ENCODE results near the gene ADAM22. TPM values are rescaled to one million over a fixed set of nuclear protein-coding genes. Genes with fewer than 3 reads are reported as not detected.

Gene ADAM22
- total and polyA plus RNA-seq, 2 donors (not counting 1 experiment from before 2014, with no cell fraction given), result 0.18 to 0.66 TPM

- Histone ChIP-seq H3K79me2 (ENCODE audit: control insufficient read depth, insufficient read depth, low read length) (no peaks in the 10 kb centered on the region), H3K9ac (ENCODE audit: insufficient read depth, low read length) (no peak overlapping the region), H3K9me3 (ENCODE audit: control insufficient read depth, insufficient read depth, low read depth, low read length) (no peaks in the 10 kb centered on the region), H4K20me1 (ENCODE audit: control insufficient read depth, extremely low read depth, insufficient read depth, low read length) (no peaks in the 10 kb centered on the region), H3K27ac (ENCODE audit: insufficient read depth, low read length) (no peak overlapping the region), H3K4me1 (ENCODE audit: control insufficient read depth, extremely low read depth, insufficient read depth, low read length) (no peaks in the 10 kb centered on the region), H3K4me3 (replicated peaks in 1 of 4; ENCODE audit: control extremely low read depth in 1 of 4, insufficient read depth in 1 of 4, low read depth in 3 of 4, low read length in 4 of 4) (no peak overlapping the region), H2AFZ (ENCODE audit: low read length) (no peak overlapping the region), H3K36me3 (ENCODE audit: control insufficient read depth, insufficient read depth, low read length) (no peaks in the 10 kb centered on the region), H3K27me3 (ENCODE audit: control insufficient read depth, insufficient read depth, low read length) (no peaks in the 10 kb centered on the region), H3K4me2 (ENCODE audit: extremely low read depth, insufficient read depth, low read length) (no peak overlapping the region)
- no peak for TF ChIP-seq EZH2 (IDR thresholded peaks at IDR 0.05; ENCODE audit: low read length, missing control alignments)
- no peak for TF ChIP-seq CTCF (conservative IDR thresholded peaks at IDR 0.05 in 1 of 2, IDR thresholded peaks at IDR 0.05 in 1 of 2; ENCODE audit: low read depth in 1 of 2, low read length in 2 of 2)
- peak in 1 of 2 donors; percentile 10 for DNase-seq (ENCODE audit: low read depth in 2 of 2)
Observed at GRCh38 chr7:88015309-88015708, 81.3 kb downstream of the ADAM22 start.

- Histone ChIP-seq H3K27me3 (ENCODE audit: control insufficient read depth, insufficient read depth, low read length) (no peaks in the 10 kb centered on the region), H3K4me2 (ENCODE audit: extremely low read depth, insufficient read depth, low read length) (no peak overlapping the region), H3K79me2 (ENCODE audit: control insufficient read depth, insufficient read depth, low read length) (no peaks in the 10 kb centered on the region), H3K4me3 (replicated peaks in 1 of 4; ENCODE audit: control extremely low read depth in 1 of 4, insufficient read depth in 1 of 4, low read depth in 3 of 4, low read length in 4 of 4) (no peak overlapping the region), H4K20me1 (ENCODE audit: control insufficient read depth, extremely low read depth, insufficient read depth, low read length) (no peaks in the 10 kb centered on the region), H3K4me1 (ENCODE audit: control insufficient read depth, extremely low read depth, insufficient read depth, low read length) (no peaks in the 10 kb centered on the region), H3K36me3 (ENCODE audit: control insufficient read depth, insufficient read depth, low read length) (no peaks in the 10 kb centered on the region), H3K27ac (ENCODE audit: insufficient read depth, low read length) (no peak overlapping the region), H2AFZ (ENCODE audit: low read length) (no peak overlapping the region), H3K9ac (ENCODE audit: insufficient read depth, low read length) (no peak overlapping the region), H3K9me3 (ENCODE audit: control insufficient read depth, insufficient read depth, low read depth, low read length) (no peaks in the 10 kb centered on the region)
- no peak for DNase-seq (ENCODE audit: low read depth in 2 of 2)
- TF ChIP-seq EZH2 (IDR thresholded peaks at IDR 0.05; ENCODE audit: low read length, missing control alignments), result no peak
- TF ChIP-seq CTCF (conservative IDR thresholded peaks at IDR 0.05 in 1 of 2, IDR thresholded peaks at IDR 0.05 in 1 of 2; ENCODE audit: low read depth in 1 of 2, low read length in 2 of 2), result no peak
Observed at GRCh38 chr7:88018501-88018900, 84.5 kb downstream of the ADAM22 start.

GRCh38 chr7:88020953-88021665, 87.1 kb downstream of the ADAM22 start:
- H4K20me1 ChIP-seq (ENCODE audit: control insufficient read depth, extremely low read depth, insufficient read depth, low read length), result no peaks in the 10 kb centered on the region
- no peaks in the 10 kb centered on the region for H3K79me2 ChIP-seq (ENCODE audit: control insufficient read depth, insufficient read depth, low read length)
- no peak for TF ChIP-seq EZH2 (IDR thresholded peaks at IDR 0.05; ENCODE audit: low read length, missing control alignments)
- TF ChIP-seq CTCF (conservative IDR thresholded peaks at IDR 0.05 in 1 of 2, IDR thresholded peaks at IDR 0.05 in 1 of 2; ENCODE audit: low read depth in 1 of 2, low read length in 2 of 2), result no peak
- no peaks in the 10 kb centered on the region for H3K27me3 ChIP-seq (ENCODE audit: control insufficient read depth, insufficient read depth, low read length)
- no peaks in the 10 kb centered on the region for H3K4me1 ChIP-seq (ENCODE audit: control insufficient read depth, extremely low read depth, insufficient read depth, low read length)
- no peak overlapping the region for H3K9ac ChIP-seq (ENCODE audit: insufficient read depth, low read length)
- no peak overlapping the region for H3K27ac ChIP-seq (ENCODE audit: insufficient read depth, low read length)
- DNase-seq (ENCODE audit: low read depth in 2 of 2), result peak in 1 of 2 donors; percentile 39
- no peaks in the 10 kb centered on the region for H3K9me3 ChIP-seq (ENCODE audit: control insufficient read depth, insufficient read depth, low read depth, low read length)
- no peak overlapping the region for H3K4me3 ChIP-seq (replicated peaks in 1 of 4; ENCODE audit: control extremely low read depth in 1 of 4, insufficient read depth in 1 of 4, low read depth in 3 of 4, low read length in 4 of 4)
- H3K4me2 ChIP-seq (ENCODE audit: extremely low read depth, insufficient read depth, low read length), result no peak overlapping the region
- H3K36me3 ChIP-seq (ENCODE audit: control insufficient read depth, insufficient read depth, low read length), result no peaks in the 10 kb centered on the region
- H2AFZ ChIP-seq (ENCODE audit: low read length), result no peak overlapping the region
